Endothelial cell of umbilical vein (primary cell): Measurements from ENCODE around the gene OTUD7B.

Source experiments
- POLR2A ChIP-seq: IDR thresholded peaks from 2 replicates; pipeline ENCODE4 v1.6.1; 2012; ENCODE audit warnings: low read depth, mild to moderate bottlenecking, control low read depth, low read length
- TF ChIP-seq, protein P1 (sequence below), 2 donors: IDR thresholded peaks; 1 replicate in 1 of 2; 2 replicates in 1 of 2; pipeline ENCODE4 v1.5.1; 2011; ENCODE audit warnings: low read length in 2 of 2, mild to moderate bottlenecking in 2 of 2, moderate library complexity in 2 of 2, control low read depth in 1 of 2, inconsistent platforms in 1 of 2, low read depth in 1 of 2; ENCODE audit not compliant: insufficient read depth in 1 of 2; ENCODE audit errors: extremely low read depth in 1 of 2

DNA sequence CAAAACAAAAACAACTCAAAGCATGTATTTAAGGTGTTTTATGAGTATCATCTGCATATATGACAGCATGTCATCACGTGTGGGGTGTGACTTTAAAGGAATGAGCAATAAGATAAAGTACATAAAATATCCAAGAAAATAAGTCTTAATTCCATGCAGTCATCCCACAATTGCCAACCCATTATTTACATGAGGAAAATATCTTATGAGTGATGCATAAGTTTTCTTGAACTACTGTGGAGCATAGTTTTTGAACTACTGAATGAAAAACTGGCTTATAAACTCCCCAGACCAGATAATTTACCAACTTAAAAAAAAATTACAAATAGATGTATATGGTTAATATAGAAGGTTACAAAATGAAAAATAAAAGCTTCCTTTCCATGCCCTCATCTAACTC, 44.1 kb downstream of the OTUD7B start:
- TF ChIP-seq, protein P1, sequence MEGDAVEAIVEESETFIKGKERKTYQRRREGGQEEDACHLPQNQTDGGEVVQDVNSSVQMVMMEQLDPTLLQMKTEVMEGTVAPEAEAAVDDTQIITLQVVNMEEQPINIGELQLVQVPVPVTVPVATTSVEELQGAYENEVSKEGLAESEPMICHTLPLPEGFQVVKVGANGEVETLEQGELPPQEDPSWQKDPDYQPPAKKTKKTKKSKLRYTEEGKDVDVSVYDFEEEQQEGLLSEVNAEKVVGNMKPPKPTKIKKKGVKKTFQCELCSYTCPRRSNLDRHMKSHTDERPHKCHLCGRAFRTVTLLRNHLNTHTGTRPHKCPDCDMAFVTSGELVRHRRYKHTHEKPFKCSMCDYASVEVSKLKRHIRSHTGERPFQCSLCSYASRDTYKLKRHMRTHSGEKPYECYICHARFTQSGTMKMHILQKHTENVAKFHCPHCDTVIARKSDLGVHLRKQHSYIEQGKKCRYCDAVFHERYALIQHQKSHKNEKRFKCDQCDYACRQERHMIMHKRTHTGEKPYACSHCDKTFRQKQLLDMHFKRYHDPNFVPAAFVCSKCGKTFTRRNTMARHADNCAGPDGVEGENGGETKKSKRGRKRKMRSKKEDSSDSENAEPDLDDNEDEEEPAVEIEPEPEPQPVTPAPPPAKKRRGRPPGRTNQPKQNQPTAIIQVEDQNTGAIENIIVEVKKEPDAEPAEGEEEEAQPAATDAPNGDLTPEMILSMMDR (IDR thresholded peaks at IDR 0.05; ENCODE audit: extremely low read depth in 1 of 2, insufficient read depth in 1 of 2, low read depth in 1 of 2, low read length in 2 of 2): no peak
- TF ChIP-seq POLR2A: no peak
